HepG2 (cell line): ENCODE data around the gene BPIFB2. TPM values are rescaled to one million over a fixed set of nuclear protein-coding genes. Genes with fewer than 3 reads are reported as not detected.

Source experiments
- ATAC-seq: fragments of 200-7000 bp; cut with Tn5 transposase; 3 replicates; pipeline ENCODE4 v1.9.1; 2020; ENCODE audit warnings: mild to moderate bottlenecking, moderate library complexity
- BruUV-seq: library from RNA; stranded (reverse); fragments of 400-500 nt; replicated peaks from 2 replicates; lab custom pipeline; 2021; lab: Mats Ljungman, UMichigan
- CTCF ChIA-PET: fragments of 300-600 bp; formaldehyde crosslinking; extraction: SDS; loops from one replicate; lab custom pipeline; 2021; ENCODE audit warnings: low total read pairs, inconsistent platforms, low intra/inter-chr PET ratio; lab: Yijun Ruan, JAX
- POLR2A ChIA-PET: fragments of 350-600 bp; sonication (Branson Sonifier 250); formaldehyde crosslinking; loops from one replicate; lab custom pipeline; 2020; ENCODE audit warnings: antibody characterized with exemption, inconsistent platforms; lab: Yijun Ruan, JAX
- DNase-seq: peaks from one replicate; pipeline ENCODE4 v3.0.0-alpha.2; 2015; ENCODE audit warnings: low spot score
- FAIRE-seq: peaks from 3 replicates; lab custom pipeline; 2011; peaks lifted over from hg19 to GRCh38; lab: Jason Lieb, UNC
- H2AFZ ChIP-seq: one replicate; pipeline ENCODE4 v1.6.1; 2011; ENCODE audit warnings: low read length, inconsistent platforms
- H3K27ac ChIP-seq: fragments of 300-600 bp; 3 replicates; pipeline ENCODE4 v1.8.0; 2011; ENCODE audit warnings: mixed run types, mild to moderate bottlenecking, mixed read lengths, low read length, inconsistent platforms; ENCODE audit not compliant: insufficient read depth; ENCODE audit errors: extremely low read length
- H3K27me3 ChIP-seq, 2 experiments: fragments of 200-600 bp in 1 of 2; 2 replicates in 1 of 2; 3 replicates in 1 of 2; pipeline versions ENCODE4 v1.6.0 to v1.8.0; 2011; ENCODE audit warnings: low read length in 2 of 2, mild to moderate bottlenecking in 2 of 2, moderate library complexity in 2 of 2, inconsistent platforms in 1 of 2; ENCODE audit not compliant: insufficient read depth in 2 of 2, control insufficient read depth in 1 of 2
- H3K36me3 ChIP-seq, 2 experiments: fragments of 200-600 bp in 1 of 2; replicated peaks in 1 of 2; 2 replicates in 1 of 2; 3 replicates in 1 of 2; pipeline versions ENCODE4 v1.5.1 to v1.8.0; 2011; ENCODE audit warnings: low read length in 2 of 2, inconsistent platforms in 1 of 2; ENCODE audit not compliant: insufficient read depth in 2 of 2, control insufficient read depth in 1 of 2
- H3K4me1 ChIP-seq: 2 replicates; pipeline ENCODE4 v1.5.1; 2012; ENCODE audit warnings: low read length, inconsistent platforms; ENCODE audit not compliant: insufficient read depth
- H3K4me2 ChIP-seq: 2 replicates; pipeline ENCODE4 v1.6.0; 2011; ENCODE audit warnings: low read depth, low read length, inconsistent platforms
- H3K4me3 ChIP-seq, 3 experiments: fragments of 200-600 bp in 1 of 3; sonication (generic), shearing (Covaris generic) in 1 of 3; replicated peaks in 1 of 3; 2 replicates each; pipeline ENCODE4 v1.5.1; 2011 to 2016; ENCODE audit warnings: low read length in 3 of 3, inconsistent platforms in 2 of 3, low read depth in 2 of 3, mild to moderate bottlenecking in 2 of 3, control low read depth in 1 of 3, mixed read lengths in 1 of 3; ENCODE audit not compliant: insufficient read depth in 1 of 3
- H3K79me2 ChIP-seq: one replicate; pipeline ENCODE4 v1.6.1; 2011; ENCODE audit warnings: low read length, inconsistent platforms; ENCODE audit not compliant: insufficient read depth
- H3K9ac ChIP-seq: 2 replicates; pipeline ENCODE4 v1.6.0; 2011; ENCODE audit warnings: mild to moderate bottlenecking, low read depth, low read length, inconsistent platforms; ENCODE audit not compliant: insufficient read depth
- H3K9me3 ChIP-seq: 2 replicates; pipeline ENCODE4 v1.5.1; 2012; ENCODE audit warnings: mild to moderate bottlenecking, low read length
- H4K20me1 ChIP-seq: 2 replicates; pipeline ENCODE4 v1.6.0; 2011; ENCODE audit warnings: inconsistent platforms, mild to moderate bottlenecking, low read length, moderate library complexity; ENCODE audit not compliant: insufficient read depth
- ISX ChIP-seq: sonication (generic); formaldehyde crosslinking; conservative IDR thresholded peaks from 2 replicates; pipeline ENCODE4 v1.5.0; 2020; ENCODE audit warnings: missing genetic modification reagents
- MTA1 ChIP-seq: sonication (generic); formaldehyde crosslinking; IDR thresholded peaks from 2 replicates; pipeline ENCODE4 v1.4.0; 2020; ENCODE audit warnings: missing genetic modification reagents, mild to moderate bottlenecking, borderline replicate concordance
- RBM39 ChIP-seq: fragments of 200-400 bp; formaldehyde crosslinking; IDR thresholded peaks from one replicate; pipeline ENCODE4 v1.6.1; 2018; ENCODE audit warnings: antibody characterized with exemption, mild to moderate bottlenecking, low read depth, low read length; ENCODE audit not compliant: poor library complexity, severe bottlenecking
- SMYD3 ChIP-seq: sonication (generic); formaldehyde crosslinking; IDR thresholded peaks from 2 replicates; pipeline ENCODE4 v1.8.1; 2023; ENCODE audit warnings: mild to moderate bottlenecking, missing genetic modification reagents
- SNAPC5 ChIP-seq: sonication (generic); formaldehyde crosslinking; IDR thresholded peaks from 2 replicates; pipeline ENCODE4 v1.8.1; 2023; ENCODE audit warnings: mild to moderate bottlenecking, missing genetic modification reagents, borderline replicate concordance
- ZBTB42 ChIP-seq: sonication (generic); formaldehyde crosslinking; IDR thresholded peaks from 2 replicates; pipeline ENCODE4 v1.5.0; 2020; ENCODE audit warnings: mild to moderate bottlenecking, missing genetic modification reagents
- ZMYM4 ChIP-seq: sonication (generic); formaldehyde crosslinking; IDR thresholded peaks from 2 replicates; pipeline ENCODE4 v1.8.1; 2023; ENCODE audit warnings: mild to moderate bottlenecking, missing genetic modification reagents
- ZNF280D ChIP-seq: sonication (generic); formaldehyde crosslinking; IDR thresholded peaks from 2 replicates; pipeline ENCODE4 v1.5.1; 2020; ENCODE audit warnings: mild to moderate bottlenecking, missing genetic modification reagents
- ZNF354B ChIP-seq: sonication (generic); formaldehyde crosslinking; IDR thresholded peaks from 2 replicates; pipeline ENCODE4 v1.8.0; 2022; ENCODE audit warnings: mild to moderate bottlenecking, missing genetic modification reagents
- ZNF510 ChIP-seq: sonication (generic); formaldehyde crosslinking; IDR thresholded peaks from 2 replicates; pipeline ENCODE4 v1.4.0; 2020; ENCODE audit warnings: low read depth, mild to moderate bottlenecking, missing genetic modification reagents
- ZNF574 ChIP-seq: sonication (generic); formaldehyde crosslinking; IDR thresholded peaks from 2 replicates; pipeline ENCODE4 v1.4.0; 2020; ENCODE audit warnings: missing genetic modification reagents
- ZNF773 ChIP-seq: sonication (generic); formaldehyde crosslinking; IDR thresholded peaks from 2 replicates; pipeline ENCODE4 v1.4.0; 2020; ENCODE audit warnings: missing genetic modification reagents, borderline replicate concordance
- ZSCAN21 ChIP-seq: sonication (generic); formaldehyde crosslinking; IDR thresholded peaks from 2 replicates; pipeline ENCODE4 v1.8.0; 2022; ENCODE audit warnings: mild to moderate bottlenecking, missing genetic modification reagents, moderate library complexity, borderline replicate concordance
- ZUFSP ChIP-seq: sonication (generic); formaldehyde crosslinking; IDR thresholded peaks from 2 replicates; pipeline ENCODE4 v1.9.0; 2021; ENCODE audit warnings: missing genetic modification reagents, mild to moderate bottlenecking, borderline replicate concordance
- WGBS: methylation state at CpG from one replicate; pipeline ENCODE4 v1.1.6; 2017; ENCODE audit warnings: low lambda C conversion rate; 5-methylcytosine and 5-hydroxymethylcytosine counted together
- in situ Hi-C: cut with HindIII; loops from 2 replicates; pipeline ENCODE4 v1.10.0; 2017; ENCODE audit warnings: low pct_unique_long_range_greater_than_20kb; ENCODE audit not compliant: extremely low pct_ligation_motif_present
- intact Hi-C: fragments of 100-400 bp; cut with micrococcal nuclease; formaldehyde crosslinking; loops from one replicate; pipeline ENCODE4 v1.10.0; 2022; ENCODE audit not compliant: unreplicated experiment
- polyA plus RNA-seq, 8 experiments: library from polyadenylated mRNA; depleted of rRNA in 3 of 8; stranded (reverse) in 7 of 8; unstranded in 1 of 8; fragments of >200 nt; fragmentation: Illumina TruSeq in 4 of 8; extraction: Trizol in 4 of 8; gene quantifications; 2 replicates each; pipeline versions ENCODE4 v1.2.1 to v1.2.3, GENCODE V29; 2011 to 2016; ENCODE audit warnings: low read depth in 4 of 8, missing spikeins in 1 of 8, mixed read lengths in 1 of 8; ENCODE audit not compliant: insufficient read depth in 1 of 8
- total RNA-seq, 5 experiments: library from RNA; depleted of rRNA; stranded (reverse); fragments of >200 nt; fragmentation: Illumina TruSeq; extraction: Trizol; gene quantifications; 2 replicates each; pipeline ENCODE4 v1.2.3, GENCODE V29; 2016; ENCODE audit warnings: low read depth in 1 of 5

The BPIFB2 gene
- total and polyA plus RNA-seq, 2 of the 13 experiments (the other 11 are each of a cell fraction or from before 2014, with no cell fraction given), result 54.5 to 902 TPM

GRCh38 chr20:32966881-32967781, 40.4 kb upstream of the BPIFB2 start:
- in situ Hi-C loops (no loop called here), intact Hi-C loops (no loop called here)
- Histone ChIP-seq H4K20me1 (no peaks in the 10 kb centered on the region), H3K27ac (no peak overlapping the region), H2AFZ (no peak overlapping the region), H3K9me3 (no peaks in the 10 kb centered on the region), H3K79me2 (no peaks in the 10 kb centered on the region), H3K36me3 (no peaks in the 10 kb centered on the region), H3K27me3 (peaks cover 5 to 60% of the 10 kb centered on the region in 2 experiments; a peak in 4 of 5 replicates), H3K4me1 (peaks cover 18% of the 10 kb centered on the region), H3K9ac (no peak overlapping the region), H3K4me3 (no peak overlapping the region), H3K4me2 (no peak overlapping the region)
- CTCF ChIA-PET, result no interaction called here
- ATAC-seq, result no peak
- no peak for FAIRE-seq
- DNase-seq, result no peak
- no TSS peak for BruUV-seq
- WGBS, result 45% methylated on average over 16 of the region's 16 CpGs
- POLR2A ChIA-PET, result no interaction called here
- no peak for TF ChIP-seq ZNF354B (CRISPR knock-in tag)
- TF ChIP-seq ZNF510 (CRISPR knock-in tag), result no peak
- no peak for TF ChIP-seq ZNF280D
- no peak for TF ChIP-seq ISX (CRISPR knock-in tag)
- no peak for TF ChIP-seq ZUFSP
- no peak for TF ChIP-seq RBM39
- TF ChIP-seq SNAPC5 (CRISPR knock-in tag), result no peak
- TF ChIP-seq SMYD3, result no peak
- no peak for TF ChIP-seq ZNF773 (CRISPR knock-in tag)
- no peak for TF ChIP-seq ZSCAN21
- TF ChIP-seq ZNF574 (CRISPR knock-in tag), result no peak
- no peak for TF ChIP-seq ZMYM4 (CRISPR knock-in tag)
- TF ChIP-seq MTA1 (CRISPR knock-in tag), result no peak
- TF ChIP-seq ZBTB42 (CRISPR knock-in tag), result no peak
